Pancreas (tissue), 10 donors: Measurements from ENCODE around the gene DMBX1. TPM values are rescaled to one million over a fixed set of nuclear protein-coding genes. Genes with fewer than 3 reads are reported as not detected.

Experiments used
- ATAC-seq, 4 donors: fragments of 200-7000 bp; cut with Tn5 transposase; one replicate each; pipeline versions ENCODE4 v1.8.0 to v1.9.1; 2020; ENCODE audit warnings: mild to moderate bottlenecking in 4 of 4, moderate library complexity in 4 of 4
- DNase-seq, 6 donors: peaks; one replicate each; pipeline ENCODE4 v3.0.0-alpha.2; 2020
- FAIRE-seq: peaks from 2 replicates; lab custom pipeline; 2012; peaks lifted over from hg19 to GRCh38; lab: Jason Lieb, UNC
- H3K27ac ChIP-seq, 4 donors: fragments of 200-600 bp; sonication (generic); 1 replicate in 3 of 4; 2 replicates in 1 of 4; pipeline versions ENCODE4 v1.5.0 to v1.8.0; 2020
- H3K27me3 ChIP-seq, 4 donors: fragments of 200-600 bp; one replicate each; pipeline ENCODE4 v1.8.0; 2021
- H3K36me3 ChIP-seq, 3 donors: fragments of 200-600 bp; sonication (generic) in 1 of 3; one replicate each; pipeline versions ENCODE4 v1.5.0 to v1.8.0; 2020 to 2021
- H3K4me1 ChIP-seq, 3 donors: fragments of 200-600 bp; one replicate each; pipeline ENCODE4 v1.8.0; 2021
- H3K4me3 ChIP-seq, 4 donors: fragments of 200-600 bp; sonication (generic) in 2 of 4; one replicate each; pipeline versions ENCODE4 v1.5.0 to v1.8.0; 2020 to 2021
- H3K9me3 ChIP-seq, 4 donors: fragments of 200-600 bp; one replicate each; pipeline ENCODE4 v1.8.0; 2021
- WGBS, 2 donors: extraction: QIAGEN DNeasy Blood & Tissue Kit; methylation state at CpG; one replicate each; pipeline ENCODE4 v1.1.7; 2013; 5-methylcytosine and 5-hydroxymethylcytosine counted together
- intact Hi-C, 3 donors: fragments of 100-400 bp; cut with DNase I; formaldehyde crosslinking; loops; one replicate each; pipeline versions ENCODE4 v1.11.1 to v1.14.2; 2022
- polyA plus RNA-seq, 2 donors: library from polyadenylated mRNA; stranded (reverse); fragments of 200-250 nt; gene quantifications; one replicate each; pipeline ENCODE4 v1.2.3, GENCODE V29; 2013
- total RNA-seq, 6 donors: library from RNA; stranded (reverse); fragmentation: NEBNext Ultra II Directional in 4 of 6; extraction: Animal tissue kit (Norgen Biotek cat#: 25700) in 4 of 6; gene quantifications; one replicate each; pipeline versions ENCODE4 v1.2.1 to v1.2.4, GENCODE V29; 2021 to 2023
- TF ChIP-seq, protein P1 (sequence below), 4 donors: fragments of 200-600 bp; sonication (generic) in 3 of 4; IDR thresholded peaks; one replicate each; pipeline versions ENCODE4 v1.5.0 to v1.8.0; 2021; ENCODE audit warnings: antibody characterized with exemption in 4 of 4
- donor health status: healthy with polysubstance abuse.
- donor health status: DM: no; HTN: no; CAD: no; lungs with moderate emphysema.
- donor health status: DM: no; HTN: no; CAD: no.
- donor health status: control.
- donor health status: control.
- donor health status: Bipolar disorder and iron deficiency.
- donor health status: DM: yes; HTN: yes; CAD: no.
- donor health status: DM: no; HTN: no; CAD: no.
- donor health status: DM: no; HTN: no; CAD: no.
- donor health status: DM: yes; HTN: yes; CAD: no.

Gene DMBX1
- total RNA-seq (not detected), polyA plus RNA-seq (not detected)

DNA sequence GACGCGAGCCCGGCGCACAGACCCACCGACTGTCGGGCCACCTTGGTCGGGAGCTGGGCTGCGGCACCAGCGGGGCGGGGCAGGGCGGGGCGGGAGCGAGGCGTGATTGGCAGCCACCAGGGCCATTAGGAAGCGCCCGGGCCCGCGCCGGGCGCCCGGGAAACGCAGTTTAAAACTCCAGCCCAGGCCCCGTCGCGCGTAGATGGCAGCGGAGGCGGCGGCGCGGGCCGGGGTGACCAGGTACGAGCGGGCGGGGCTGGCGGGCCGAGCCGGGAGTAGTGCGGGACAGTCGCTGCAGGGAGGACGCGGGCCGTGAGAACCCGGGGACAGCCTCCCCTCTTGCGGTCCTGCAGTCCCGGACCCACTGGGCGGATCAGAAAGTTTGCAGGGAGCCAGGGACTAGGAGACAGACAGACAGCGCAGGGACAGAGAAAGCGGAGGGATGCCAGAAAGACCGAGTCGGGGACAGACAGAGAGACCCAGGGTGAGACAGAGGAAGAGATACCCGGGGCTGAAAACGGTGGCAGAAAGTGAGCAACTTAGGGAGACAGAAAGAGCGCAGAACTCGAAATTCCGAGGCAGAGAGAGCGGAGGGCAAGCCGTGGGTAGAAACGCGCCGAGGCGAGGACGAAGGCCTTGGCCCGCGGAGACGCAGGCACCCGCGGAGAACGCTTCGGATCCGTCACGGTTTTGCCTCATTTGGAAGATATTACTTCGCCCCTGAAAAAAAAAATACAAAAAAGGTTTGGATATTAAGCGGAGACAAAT, at the start of gene DMBX1:
Gene DMBX1, plus strand, starts transcription at position 199 of the 768 bp plus-strand sequence. CDS start 17,175 bp downstream, outside the sequence.
- Histone ChIP-seq H3K27ac (no peak within 1 kb of the TSS), H3K36me3 (no peaks in the 10 kb centered on the region), H3K4me3 (peak within 1 kb of the TSS in 3 of 4 donors; percentile 26 to 44 (median 33)), H3K4me1 (peaks cover 0 to 12% (median 11%) of the 10 kb centered on the region in 3 donors), H3K9me3 (no peaks in the 10 kb centered on the region), H3K27me3 (peaks cover 0 to 49% (median 3%) of the 10 kb centered on the region in 4 donors)
- DNase-seq = peak in 5 of 6 donors; percentile 26 to 83 (median 54)
- 2 to 4% methylated on average over 55 to 74 of the region's 74 CpGs for WGBS, 2 donors
- peak; percentile 80 to 92 (median 89) for ATAC-seq
- no peak for FAIRE-seq
- TF ChIP-seq, protein P1, sequence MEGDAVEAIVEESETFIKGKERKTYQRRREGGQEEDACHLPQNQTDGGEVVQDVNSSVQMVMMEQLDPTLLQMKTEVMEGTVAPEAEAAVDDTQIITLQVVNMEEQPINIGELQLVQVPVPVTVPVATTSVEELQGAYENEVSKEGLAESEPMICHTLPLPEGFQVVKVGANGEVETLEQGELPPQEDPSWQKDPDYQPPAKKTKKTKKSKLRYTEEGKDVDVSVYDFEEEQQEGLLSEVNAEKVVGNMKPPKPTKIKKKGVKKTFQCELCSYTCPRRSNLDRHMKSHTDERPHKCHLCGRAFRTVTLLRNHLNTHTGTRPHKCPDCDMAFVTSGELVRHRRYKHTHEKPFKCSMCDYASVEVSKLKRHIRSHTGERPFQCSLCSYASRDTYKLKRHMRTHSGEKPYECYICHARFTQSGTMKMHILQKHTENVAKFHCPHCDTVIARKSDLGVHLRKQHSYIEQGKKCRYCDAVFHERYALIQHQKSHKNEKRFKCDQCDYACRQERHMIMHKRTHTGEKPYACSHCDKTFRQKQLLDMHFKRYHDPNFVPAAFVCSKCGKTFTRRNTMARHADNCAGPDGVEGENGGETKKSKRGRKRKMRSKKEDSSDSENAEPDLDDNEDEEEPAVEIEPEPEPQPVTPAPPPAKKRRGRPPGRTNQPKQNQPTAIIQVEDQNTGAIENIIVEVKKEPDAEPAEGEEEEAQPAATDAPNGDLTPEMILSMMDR (IDR thresholded peaks at IDR 0.05) = no peak
- intact Hi-C loops = no loop called here

- H3K9me3 ChIP-seq = no peaks in the 10 kb centered on the region
- no peaks in the 10 kb centered on the region for H3K27me3 ChIP-seq
- peaks cover 0 to 5% (median 0%) of the 10 kb centered on the region in 3 donors for H3K4me1 ChIP-seq
- ATAC-seq = no peak
- H3K27ac ChIP-seq = no peak overlapping the region
- no peak for FAIRE-seq
- WGBS, 2 donors = 79 to 94% methylated on average over 2 of the region's 2 CpGs
- H3K4me3 ChIP-seq = no peak overlapping the region
- DNase-seq = no peak
- intact Hi-C loops = no loop called here
- TF ChIP-seq, protein P1 (IDR thresholded peaks at IDR 0.05) = no peak
- H3K36me3 ChIP-seq = no peaks in the 10 kb centered on the region
These were observed 49.2 kb upstream of the DMBX1 start for GRCh38 chr1:46440478-46440877.

GRCh38 chr1:46442317-46443161, 47.1 kb upstream of the DMBX1 start:
- Histone ChIP-seq H3K27ac (no peak overlapping the region), H3K4me1 (peaks cover 0 to 5% (median 0%) of the 10 kb centered on the region in 3 donors), H3K36me3 (no peaks in the 10 kb centered on the region), H3K9me3 (no peaks in the 10 kb centered on the region), H3K4me3 (peak overlapping the region in 3 of 4 donors; percentile 7 to 43 (median 37)), H3K27me3 (no peaks in the 10 kb centered on the region)
- WGBS, 2 donors = 13% methylated on average over 25 of the region's 25 CpGs
- intact Hi-C loops = no loop called here
- DNase-seq = peak; percentile 64 to 88 (median 78)
- TF ChIP-seq, protein P1 (IDR thresholded peaks at IDR 0.05) = peak; percentile 91 to 95 (median 92)
- FAIRE-seq = no peak
- peak; percentile 82 to 92 (median 88) for ATAC-seq

- ATAC-seq (peak in 2 of 4 donors; percentile 26 to 55), DNase-seq (no peak), FAIRE-seq (no peak)
- no peaks in the 10 kb centered on the region for H3K27me3 ChIP-seq
- no peak overlapping the region for H3K27ac ChIP-seq
- H3K4me1 ChIP-seq = peaks cover 0 to 5% (median 0%) of the 10 kb centered on the region in 3 donors
- intact Hi-C loops = no loop called here
- TF ChIP-seq, protein P1 (IDR thresholded peaks at IDR 0.05) = no peak
- H3K4me3 ChIP-seq = no peak overlapping the region
- no peaks in the 10 kb centered on the region for H3K9me3 ChIP-seq
- WGBS, 2 donors = 39 to 49% methylated on average over 3 of the region's 3 CpGs
- no peaks in the 10 kb centered on the region for H3K36me3 ChIP-seq
These were observed 45.2 kb upstream of the DMBX1 start for GRCh38 chr1:46444466-46444865.
